HepG2 (cell line): ENCODE measurements around the gene CCDC142. TPM values are rescaled to one million over a fixed set of nuclear protein-coding genes. Genes with fewer than 3 reads are reported as not detected.

Experiments
- ARNT ChIP-seq: fragments of 450-650 bp; IDR thresholded peaks from 2 replicates; pipeline ENCODE4 v1.6.1; 2017
- ATF7-NPFF ChIP-seq: sonication (generic); formaldehyde crosslinking; IDR thresholded peaks from 2 replicates; pipeline ENCODE4 v1.8.1; 2023; ENCODE audit warnings: mild to moderate bottlenecking, low read depth, missing genetic modification reagents, moderate library complexity
- CC2D1A ChIP-seq: sonication (generic); formaldehyde crosslinking; IDR thresholded peaks from 2 replicates; pipeline ENCODE4 v1.8.1; 2023; ENCODE audit warnings: mild to moderate bottlenecking, missing genetic modification reagents
- CHD2 ChIP-seq: IDR thresholded peaks from 2 replicates; pipeline ENCODE4 v1.6.1; 2011; ENCODE audit warnings: low read depth, low read length, improper control_type of control experiment
- ETV6 ChIP-seq: sonication (generic); formaldehyde crosslinking; conservative IDR thresholded peaks from 2 replicates; pipeline ENCODE4 v1.4.0; 2020; ENCODE audit warnings: missing genetic modification reagents
- HHEX ChIP-seq: IDR thresholded peaks from 2 replicates; pipeline ENCODE4 v1.6.1; 2016; ENCODE audit warnings: control low read depth
- HNF4G ChIP-seq, 2 experiments: sonication (generic) in 1 of 2; formaldehyde crosslinking in 1 of 2; IDR thresholded peaks; 2 replicates each; pipeline versions ENCODE4 v1.4.0 to v1.6.1; 2011 to 2020; ENCODE audit warnings: borderline replicate concordance in 2 of 2, low read depth in 2 of 2, mild to moderate bottlenecking in 2 of 2, low read length in 1 of 2, missing genetic modification reagents in 1 of 2, moderate library complexity in 1 of 2
- JARID2 ChIP-seq: sonication (generic); formaldehyde crosslinking; IDR thresholded peaks from 2 replicates; pipeline ENCODE4 v1.8.1; 2023; ENCODE audit warnings: missing genetic modification reagents, inconsistent platforms; ENCODE audit not compliant: insufficient replicate concordance
- JDP2 ChIP-seq: sonication (generic); formaldehyde crosslinking; IDR thresholded peaks from 2 replicates; pipeline ENCODE4 v1.8.1; 2022; ENCODE audit warnings: missing genetic modification reagents, borderline replicate concordance
- KMT2A ChIP-seq: sonication (generic); formaldehyde crosslinking; IDR thresholded peaks from 2 replicates; pipeline ENCODE4 v1.4.0; 2020; ENCODE audit warnings: missing genetic modification reagents
- LCORL ChIP-seq, 2 experiments: fragments of 450-650 bp in 1 of 2; sonication (generic) in 1 of 2; formaldehyde crosslinking in 1 of 2; IDR thresholded peaks; 2 replicates each; pipeline versions ENCODE4 v1.5.0 to v1.6.1; 2017 to 2020; ENCODE audit warnings: antibody characterized with exemption in 1 of 2, missing genetic modification reagents in 1 of 2
- MEIS1 ChIP-seq: sonication (generic); formaldehyde crosslinking; IDR thresholded peaks from 2 replicates; pipeline ENCODE4 v1.9.0; 2021; ENCODE audit warnings: mild to moderate bottlenecking, missing genetic modification reagents, moderate library complexity, borderline replicate concordance
- MTF1 ChIP-seq: sonication (generic); formaldehyde crosslinking; IDR thresholded peaks from 2 replicates; pipeline ENCODE4 v1.5.0; 2020; ENCODE audit warnings: missing genetic modification reagents
- NAIF1 ChIP-seq: sonication (generic); formaldehyde crosslinking; IDR thresholded peaks from 2 replicates; pipeline ENCODE4 v1.5.0; 2020; ENCODE audit warnings: mild to moderate bottlenecking, missing genetic modification reagents, borderline replicate concordance
- NFE2 ChIP-seq: sonication (generic); formaldehyde crosslinking; IDR thresholded peaks from 2 replicates; pipeline ENCODE4 v1.4.0; 2020; ENCODE audit warnings: missing genetic modification reagents
- POGK ChIP-seq: sonication (generic); formaldehyde crosslinking; conservative IDR thresholded peaks from 2 replicates; pipeline ENCODE4 v1.8.0; 2022; ENCODE audit warnings: mild to moderate bottlenecking, moderate library complexity, missing genetic modification reagents
- RAD51 ChIP-seq: fragments of 450-650 bp; IDR thresholded peaks from 2 replicates; pipeline ENCODE4 v1.6.1; 2016; ENCODE audit warnings: borderline replicate concordance
- TCF7 ChIP-seq: sonication (generic); IDR thresholded peaks from 2 replicates; pipeline ENCODE4 v1.6.1; 2016; ENCODE audit warnings: antibody characterized with exemption, low read depth
- THAP11 ChIP-seq: IDR thresholded peaks from 2 replicates; pipeline ENCODE4 v1.6.1; 2016; ENCODE audit warnings: missing biosample characterization, missing genetic modification reagents
- ZBTB26 ChIP-seq: IDR thresholded peaks from 2 replicates; pipeline ENCODE4 v1.6.1; 2016; ENCODE audit warnings: missing compliant biosample characterization, missing genetic modification reagents, borderline replicate concordance
- ZNF224 ChIP-seq: sonication (generic); formaldehyde crosslinking; IDR thresholded peaks from 2 replicates; pipeline ENCODE4 v1.5.0; 2020; ENCODE audit warnings: mild to moderate bottlenecking, missing genetic modification reagents
- ZNF333 ChIP-seq: sonication (generic); formaldehyde crosslinking; IDR thresholded peaks from 2 replicates; pipeline ENCODE4 v1.4.0; 2020; ENCODE audit warnings: mild to moderate bottlenecking, missing genetic modification reagents, borderline replicate concordance
- ZNF335 ChIP-seq: sonication (generic); formaldehyde crosslinking; IDR thresholded peaks from 2 replicates; pipeline ENCODE4 v1.4.0; 2020; ENCODE audit warnings: missing genetic modification reagents
- ZNF337 ChIP-seq: sonication (generic); formaldehyde crosslinking; IDR thresholded peaks from 2 replicates; pipeline ENCODE4 v1.5.1; 2020; ENCODE audit warnings: missing genetic modification reagents, low read depth, mild to moderate bottlenecking, borderline replicate concordance
- ZNF354B ChIP-seq: sonication (generic); formaldehyde crosslinking; IDR thresholded peaks from 2 replicates; pipeline ENCODE4 v1.8.0; 2022; ENCODE audit warnings: mild to moderate bottlenecking, missing genetic modification reagents
- ZNF383 ChIP-seq: sonication (generic); formaldehyde crosslinking; IDR thresholded peaks from 2 replicates; pipeline ENCODE4 v1.4.0; 2020; ENCODE audit warnings: missing genetic modification reagents, mild to moderate bottlenecking, borderline replicate concordance
- ZNF605 ChIP-seq: sonication (generic); formaldehyde crosslinking; IDR thresholded peaks from 2 replicates; pipeline ENCODE4 v1.8.0; 2022; ENCODE audit warnings: mild to moderate bottlenecking, missing genetic modification reagents
- ZNF652 ChIP-seq: IDR thresholded peaks from 2 replicates; pipeline ENCODE4 v1.6.1; 2016; ENCODE audit warnings: low read depth, borderline replicate concordance
- polyA plus RNA-seq, 8 experiments: library from polyadenylated mRNA; depleted of rRNA in 3 of 8; stranded (reverse) in 7 of 8; unstranded in 1 of 8; fragments of >200 nt; fragmentation: Illumina TruSeq in 4 of 8; extraction: Trizol in 4 of 8; gene quantifications; 2 replicates each; pipeline versions ENCODE4 v1.2.1 to v1.2.3, GENCODE V29; 2011 to 2016; ENCODE audit warnings: low read depth in 4 of 8, missing spikeins in 1 of 8, mixed read lengths in 1 of 8; ENCODE audit not compliant: insufficient read depth in 1 of 8
- total RNA-seq, 5 experiments: library from RNA; depleted of rRNA; stranded (reverse); fragments of >200 nt; fragmentation: Illumina TruSeq; extraction: Trizol; gene quantifications; 2 replicates each; pipeline ENCODE4 v1.2.3, GENCODE V29; 2016; ENCODE audit warnings: low read depth in 1 of 5

CCDC142 gene
- total and polyA plus RNA-seq, 2 of the 13 experiments (the other 11 are each of a cell fraction or from before 2014, with no cell fraction given) = 14.7 to 30.4 TPM

GRCh38 chr2:74441690-74442482 lies 40.9 kb downstream of the CCDC142 start, which contains the start of gene RTKN (continued):
- TF ChIP-seq POGK (CRISPR knock-in tag) (peak; percentile 92), TCF7 (no peak; the same call in 1 of the 2 replicates), ZNF335 (peak; percentile 79), JARID2 (peak; percentile 38), ZNF354B (CRISPR knock-in tag) (0 out of 2 replicates have a peak, but pooled peaks have one; percentile 43), MTF1 (CRISPR knock-in tag) (peak; percentile 52; the same call in 1 of the 2 replicates), ZNF652 (peak; percentile 71; the same call in 1 of the 2 replicates), ZNF224 (CRISPR knock-in tag) (peak; percentile 23; the same call in 1 of the 2 replicates), ETV6 (CRISPR knock-in tag) (peak; percentile 51; the same call in 1 of the 2 replicates), KMT2A (CRISPR knock-in tag) (peak; percentile 80), LCORL (IDR thresholded peaks at IDR 0.05) (no peak), LCORL (CRISPR knock-in tag; IDR thresholded peaks at IDR 0.05) (peak; percentile 91), ARNT (no peak), ZNF337 (CRISPR knock-in tag) (0 out of 2 replicates have a peak, but pooled peaks have one; percentile 66), HHEX (CRISPR knock-in tag) (no peak), NFE2 (CRISPR knock-in tag) (no peak), RAD51 (no peak), HNF4G (IDR thresholded peaks at IDR 0.05; ENCODE audit: borderline replicate concordance, low read depth, low read length) (no peak; the same call in 1 of the 2 replicates), HNF4G (CRISPR knock-in tag; IDR thresholded peaks at IDR 0.05; ENCODE audit: borderline replicate concordance, low read depth) (no peak; the same call in 1 of the 2 replicates), NAIF1 (CRISPR knock-in tag) (peak; percentile 68; the same call in 1 of the 2 replicates), ZBTB26 (CRISPR knock-in tag) (0 out of 2 replicates have a peak, but pooled peaks have one; percentile 59), ATF7-NPFF (CRISPR knock-in tag) (peak; percentile 82), THAP11 (CRISPR knock-in tag) (peak; percentile 76), MEIS1 (CRISPR knock-in tag) (0 out of 2 replicates have a peak, but pooled peaks have one; percentile 40), CHD2 (no peak), ZNF333 (CRISPR knock-in tag) (no peak; the same call in none of the 2 replicates), ZNF605 (no peak; the same call in 1 of the 2 replicates), CC2D1A (CRISPR knock-in tag) (peak; percentile 85; the same call in 1 of the 2 replicates), ZNF383 (CRISPR knock-in tag) (peak; percentile 17; the same call in 1 of the 2 replicates), JDP2 (CRISPR knock-in tag) (no peak)
